Loucy (cell line): Measurements from ENCODE around the gene SGCA.

Experiments
- H2AFZ ChIP-seq: fragments of 200-600 bp; sonication (generic); 2 replicates; pipeline ENCODE4 v1.6.0; 2016; ENCODE audit warnings: antibody characterized with exemption, mild to moderate bottlenecking, low read length, moderate library complexity
- H3F3A ChIP-seq: fragments of 200-600 bp; 2 replicates; pipeline ENCODE4 v1.6.0; 2016; ENCODE audit warnings: antibody characterized with exemption, low read depth, mild to moderate bottlenecking
- H3K27me3 ChIP-seq: fragments of 200-600 bp; sonication (generic); 2 replicates; pipeline ENCODE4 v1.6.1; 2014; ENCODE audit warnings: low read length, mild to moderate bottlenecking; ENCODE audit not compliant: insufficient read depth, poor library complexity, severe bottlenecking
- H3K36me3 ChIP-seq: fragments of 200-600 bp; sonication (generic); 2 replicates; pipeline ENCODE4 v1.6.1; 2016; ENCODE audit warnings: low read length; ENCODE audit not compliant: insufficient read depth
- H3K4me1 ChIP-seq: fragments of 200-600 bp; sonication (generic); 2 replicates; pipeline ENCODE4 v1.5.1; 2014; ENCODE audit warnings: low read length, mild to moderate bottlenecking; ENCODE audit not compliant: insufficient read depth, poor library complexity, severe bottlenecking
- H3K4me2 ChIP-seq: fragments of 200-600 bp; sonication (generic); 2 replicates; pipeline ENCODE4 v1.6.0; 2014; ENCODE audit warnings: antibody characterized with exemption, low read length, low read depth, mild to moderate bottlenecking; ENCODE audit not compliant: poor library complexity, severe bottlenecking
- H3K4me3 ChIP-seq: fragments of 200-600 bp; sonication (generic); 2 replicates; pipeline ENCODE4 v1.5.1; 2014; ENCODE audit warnings: low read length, mild to moderate bottlenecking, mixed read lengths; ENCODE audit not compliant: poor library complexity, severe bottlenecking
- H3K79me2 ChIP-seq: fragments of 200-600 bp; sonication (generic); 2 replicates; pipeline ENCODE4 v1.6.1; 2014; ENCODE audit warnings: low read length; ENCODE audit not compliant: insufficient read depth
- H3K9ac ChIP-seq: fragments of 200-600 bp; sonication (generic); 2 replicates; pipeline ENCODE4 v1.6.0; 2014; ENCODE audit warnings: mild to moderate bottlenecking, low read depth, low read length, moderate library complexity; ENCODE audit not compliant: poor library complexity, severe bottlenecking
- H3K9me2 ChIP-seq: fragments of 200-600 bp; sonication (generic); replicated peaks from 2 replicates; pipeline ENCODE4 v1.6.1; 2016; ENCODE audit warnings: low read depth, low read length, mixed read lengths
- H3K9me3 ChIP-seq: fragments of 200-600 bp; sonication (generic); 2 replicates; pipeline ENCODE4 v1.6.1; 2014; ENCODE audit warnings: mild to moderate bottlenecking, antibody characterized with exemption, low read length, low read depth; ENCODE audit not compliant: insufficient read depth
- H4K20me1 ChIP-seq: fragments of 200-600 bp; sonication (generic); 2 replicates; pipeline ENCODE4 v1.6.0; 2014; ENCODE audit warnings: antibody characterized with exemption, low read length, mild to moderate bottlenecking; ENCODE audit not compliant: insufficient read depth, poor library complexity, severe bottlenecking
- CTCF ChIP-seq: fragments of 200-600 bp; sonication (generic); conservative IDR thresholded peaks from 2 replicates; pipeline ENCODE4 v1.5.1; 2014; ENCODE audit warnings: mild to moderate bottlenecking, antibody characterized with exemption, low read length
- EZH2phosphoT487 ChIP-seq: fragments of 200-600 bp; IDR thresholded peaks from 2 replicates; pipeline ENCODE4 v1.6.1; 2018; ENCODE audit warnings: antibody characterized with exemption, mild to moderate bottlenecking, moderate library complexity, borderline replicate concordance

Gene SGCA

GRCh38 chr17:50133769-50134099, 32.1 kb upstream of the SGCA start:
- Histone ChIP-seq H4K20me1 (no peaks in the 10 kb centered on the region), H3K9ac (no peak overlapping the region), H2AFZ (no peak overlapping the region)

GRCh38 chr17:50134206-50135110, 31.3 kb upstream of the SGCA start:
- no peaks in the 10 kb centered on the region for H3K27me3 ChIP-seq
- H3K9ac ChIP-seq: no peak overlapping the region
- peaks cover 53% of the 10 kb centered on the region; the same call in 1 of the 2 replicates for H3K36me3 ChIP-seq
- no peak overlapping the region for H3K4me3 ChIP-seq
- H3K9me3 ChIP-seq: no peaks in the 10 kb centered on the region
- H4K20me1 ChIP-seq: peaks cover 5% of the 10 kb centered on the region
- peaks cover 4% of the 10 kb centered on the region; the same call in 1 of the 2 replicates for H3F3A ChIP-seq
- peaks cover 14% of the 10 kb centered on the region for H3K79me2 ChIP-seq
- no peak for TF ChIP-seq EZH2phosphoT487
- no peak for TF ChIP-seq CTCF
- peaks cover 7% of the 10 kb centered on the region for H3K4me1 ChIP-seq
- H3K9me2 ChIP-seq: no peaks in the 10 kb centered on the region
- no peak overlapping the region for H2AFZ ChIP-seq
- no peak overlapping the region for H3K4me2 ChIP-seq

More at GRCh38 chr17:50133769-50134099, 32.1 kb upstream of the SGCA start:
- Histone ChIP-seq H3K4me1 (peaks cover 3% of the 10 kb centered on the region), H3K9me2 (no peaks in the 10 kb centered on the region), H3K4me3 (no peak overlapping the region), H3F3A (peaks cover 4% of the 10 kb centered on the region; the same call in 1 of the 2 replicates), H3K36me3 (peaks cover 46% of the 10 kb centered on the region; the same call in 1 of the 2 replicates), H3K79me2 (peaks cover 7% of the 10 kb centered on the region; the same call in 1 of the 2 replicates), H3K27me3 (no peaks in the 10 kb centered on the region), H3K9me3 (no peaks in the 10 kb centered on the region), H3K4me2 (no peak overlapping the region)
- no peak for TF ChIP-seq EZH2phosphoT487
- no peak for TF ChIP-seq CTCF

- Histone ChIP-seq H3K4me1 (peaks cover 17% of the 10 kb centered on the region), H3K9me2 (no peaks in the 10 kb centered on the region), H3K27me3 (no peaks in the 10 kb centered on the region), H3K79me2 (peaks cover 18% of the 10 kb centered on the region), H3K9ac (no peak overlapping the region), H3K4me2 (no peak overlapping the region), H2AFZ (no peak overlapping the region), H3K36me3 (peaks cover 56% of the 10 kb centered on the region; the same call in 1 of the 2 replicates), H3K9me3 (no peaks in the 10 kb centered on the region), H3F3A (peaks cover 4% of the 10 kb centered on the region; the same call in 1 of the 2 replicates), H3K4me3 (no peak overlapping the region), H4K20me1 (peaks cover 12% of the 10 kb centered on the region)
- TF ChIP-seq CTCF (no peak), EZH2phosphoT487 (no peak)
Measured at GRCh38 chr17:50135316-50136095, 30.3 kb upstream of the SGCA start.
